ENCODE measurements around the gene KRT222.

KRT222 gene

DNA sequence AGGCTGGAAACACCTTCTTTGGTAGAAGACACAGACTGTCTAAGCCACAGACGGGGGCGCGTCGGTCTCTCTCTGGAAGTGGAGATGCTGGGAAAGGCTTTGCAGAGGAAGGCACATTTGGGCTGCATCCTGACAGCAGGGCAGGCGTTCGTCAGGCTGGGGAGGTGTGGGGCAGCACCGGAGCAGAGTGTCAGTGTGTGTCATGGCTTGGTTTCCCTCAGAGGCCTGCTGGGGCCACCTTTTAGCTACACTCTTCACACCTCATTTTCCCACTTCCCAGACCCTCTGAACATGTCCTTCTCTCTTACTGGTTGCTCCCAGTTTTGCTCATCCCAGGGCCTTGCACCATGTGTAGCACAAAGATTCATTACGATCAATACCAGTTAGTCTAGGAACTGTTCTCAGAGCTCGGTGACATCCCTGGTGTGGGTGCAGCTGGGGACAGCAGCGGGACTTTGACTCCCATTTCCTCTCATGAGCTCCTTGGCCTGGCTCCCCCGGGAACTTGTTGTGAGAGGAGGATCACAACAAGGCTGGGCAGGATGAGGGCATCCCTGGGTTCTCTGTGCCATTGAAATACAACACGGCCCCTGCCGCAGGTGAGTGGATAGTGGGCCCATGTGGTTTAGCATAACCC, 50.4 kb downstream of the KRT222 start:
- DNase-seq: no peak

DNA sequence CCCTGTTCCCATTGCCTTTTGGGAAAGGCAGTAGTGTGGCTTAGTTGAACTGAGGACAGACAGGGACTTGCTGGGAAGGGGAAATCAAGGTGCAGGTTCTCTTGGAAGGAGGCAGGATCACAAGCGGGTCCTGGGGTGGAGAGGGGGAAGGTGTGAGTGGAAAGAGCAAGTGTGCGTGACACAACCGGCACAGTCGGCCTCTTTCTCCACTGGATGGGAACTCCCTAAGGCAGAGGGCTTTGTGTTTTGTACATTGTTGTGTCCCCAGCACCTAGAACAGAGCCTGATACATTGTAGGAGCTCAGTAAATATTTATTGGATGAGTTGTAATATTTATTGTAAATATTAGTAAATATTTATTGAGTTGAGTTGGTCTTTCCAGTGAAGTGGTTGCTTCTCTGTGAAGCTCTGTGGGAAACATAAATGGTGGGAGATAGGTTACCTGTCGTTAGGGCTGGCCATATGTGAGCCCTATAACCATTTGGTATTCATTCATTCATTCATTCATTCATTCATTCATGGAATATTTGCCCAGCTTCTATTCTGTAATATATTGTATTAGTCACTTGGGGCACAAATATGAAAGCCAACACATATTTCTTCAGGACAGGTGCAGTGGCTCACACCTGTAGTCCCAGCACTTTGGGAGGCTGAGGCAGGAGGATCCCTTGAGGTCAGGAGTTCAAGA, 51.4 kb downstream of the KRT222 start:
- DNase-seq: no peak

DNA sequence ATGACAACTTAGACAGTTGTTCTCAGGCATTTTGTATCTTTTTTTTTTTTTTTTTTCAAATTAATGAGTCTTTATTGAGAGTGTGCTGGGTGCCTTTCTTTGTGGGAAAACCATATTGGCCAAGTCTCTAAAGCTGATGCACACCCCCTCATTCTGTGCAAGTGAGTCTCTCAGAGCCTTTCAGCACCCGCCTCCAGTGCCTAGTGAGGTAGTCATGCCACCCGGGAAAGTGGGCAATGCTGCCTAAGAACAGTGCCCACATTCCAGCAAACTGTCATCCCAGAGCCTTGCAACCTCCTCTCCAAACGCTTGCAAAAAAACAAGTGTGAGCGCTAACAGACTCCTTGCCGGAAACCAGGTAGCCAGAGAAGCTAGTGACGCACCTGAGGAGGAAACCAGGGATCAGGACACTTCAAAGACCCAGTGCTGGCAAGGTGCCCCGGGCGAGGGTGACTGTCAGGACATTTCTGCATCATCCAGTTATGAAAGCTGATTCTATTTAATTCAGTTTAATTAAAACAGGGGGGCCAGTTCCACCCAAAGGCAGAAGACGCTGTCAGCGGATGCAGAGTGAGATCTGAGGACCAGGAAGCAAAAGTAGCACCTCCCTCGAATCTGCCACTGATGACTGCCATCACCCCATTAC, 52.3 kb downstream of the KRT222 start:
- no peak for DNase-seq

DNA sequence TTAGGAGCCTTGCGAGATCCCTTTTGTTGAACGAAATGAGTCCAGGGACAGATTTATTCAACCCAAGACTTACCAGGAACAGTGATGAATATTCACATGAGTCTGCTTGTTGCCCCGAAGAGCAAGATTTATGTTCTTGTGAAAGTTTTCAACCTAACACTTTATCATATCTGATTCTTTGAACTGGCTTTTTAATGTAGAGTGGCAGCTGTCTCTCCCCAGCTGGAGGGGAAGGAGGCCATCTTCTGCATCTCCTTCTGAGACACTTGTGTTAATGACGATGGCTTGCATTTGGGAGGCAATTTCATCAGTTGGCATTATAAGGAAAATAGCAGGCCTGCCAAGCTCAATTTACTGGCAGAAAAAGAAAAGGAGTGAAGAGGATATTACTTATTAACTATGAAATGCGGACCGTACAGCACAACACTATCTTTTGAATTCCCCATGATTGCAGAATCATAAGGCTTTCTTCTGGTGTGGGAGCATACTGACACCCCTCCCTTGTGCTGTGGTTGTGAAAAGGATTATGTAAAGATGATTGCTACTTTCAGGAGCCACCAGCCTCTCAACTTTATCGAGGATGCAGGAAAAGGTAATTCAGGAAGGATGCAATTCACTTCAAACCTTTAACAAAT, 53.0 kb downstream of the KRT222 start:
- DNase-seq: no peak

DNA sequence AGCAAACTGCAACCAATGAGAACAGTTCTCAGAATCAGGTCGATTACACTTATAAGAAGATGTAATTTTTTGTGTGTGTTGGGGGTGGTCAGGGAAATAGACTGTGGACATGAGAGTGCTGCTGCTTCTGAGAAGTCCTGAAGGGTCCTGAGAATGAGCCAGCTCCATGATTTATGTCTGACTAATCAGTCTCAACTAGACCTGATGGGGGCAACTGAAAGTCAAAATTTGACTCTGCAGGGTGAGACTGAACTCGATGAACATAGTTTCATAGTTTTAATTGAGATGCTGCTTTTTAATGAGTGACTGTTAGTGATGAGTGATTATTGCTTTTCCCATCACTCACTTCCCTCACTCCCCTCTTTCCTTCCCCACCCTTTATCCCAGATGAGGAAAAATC, 54.6 kb downstream of the KRT222 start:
- no peak for DNase-seq

DNA sequence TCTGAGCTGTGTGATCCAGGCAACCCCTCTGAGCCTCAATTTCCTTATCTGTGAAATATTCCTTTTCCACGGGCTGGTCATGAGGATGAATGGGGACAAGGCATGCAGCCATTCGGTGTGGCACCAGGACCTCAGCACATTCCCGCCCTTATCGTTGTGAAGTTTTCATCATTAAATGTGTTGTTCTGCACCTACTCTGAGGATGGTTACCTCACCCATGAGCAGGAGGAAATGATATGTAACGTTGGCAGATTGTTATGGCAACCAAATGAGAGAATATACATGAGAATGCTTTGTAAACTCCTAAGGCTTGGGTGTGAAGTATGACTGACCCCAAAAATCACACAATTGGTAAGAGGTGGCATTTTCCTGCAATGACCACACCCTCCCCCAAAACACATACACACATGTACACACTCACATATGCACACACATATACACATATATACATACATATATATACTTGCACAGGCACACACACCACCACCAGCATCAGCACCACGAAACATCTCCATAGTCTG, 56.9 kb downstream of the KRT222 start:
- no peak for DNase-seq

DNA sequence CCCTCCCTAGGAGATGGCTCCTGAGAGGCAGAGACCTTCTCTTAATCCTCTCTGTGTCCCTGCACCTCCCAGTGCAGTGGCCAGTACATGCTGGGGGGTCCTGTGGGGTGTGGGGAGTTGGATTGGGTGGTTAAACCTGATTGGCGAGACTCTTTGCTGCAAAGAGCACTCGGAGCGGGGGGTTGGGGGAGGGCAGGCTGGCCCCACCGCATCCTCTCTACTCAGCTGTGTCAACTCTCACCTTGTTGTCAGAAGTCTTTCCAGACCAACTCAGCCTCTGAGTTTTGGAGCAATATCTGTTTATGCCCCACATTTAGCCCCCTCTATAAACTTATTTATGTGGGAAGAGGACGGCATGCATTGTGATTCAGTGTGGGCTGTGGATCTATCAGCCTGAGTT, 57.3 kb downstream of the KRT222 start:
- DNase-seq: no peak

DNA sequence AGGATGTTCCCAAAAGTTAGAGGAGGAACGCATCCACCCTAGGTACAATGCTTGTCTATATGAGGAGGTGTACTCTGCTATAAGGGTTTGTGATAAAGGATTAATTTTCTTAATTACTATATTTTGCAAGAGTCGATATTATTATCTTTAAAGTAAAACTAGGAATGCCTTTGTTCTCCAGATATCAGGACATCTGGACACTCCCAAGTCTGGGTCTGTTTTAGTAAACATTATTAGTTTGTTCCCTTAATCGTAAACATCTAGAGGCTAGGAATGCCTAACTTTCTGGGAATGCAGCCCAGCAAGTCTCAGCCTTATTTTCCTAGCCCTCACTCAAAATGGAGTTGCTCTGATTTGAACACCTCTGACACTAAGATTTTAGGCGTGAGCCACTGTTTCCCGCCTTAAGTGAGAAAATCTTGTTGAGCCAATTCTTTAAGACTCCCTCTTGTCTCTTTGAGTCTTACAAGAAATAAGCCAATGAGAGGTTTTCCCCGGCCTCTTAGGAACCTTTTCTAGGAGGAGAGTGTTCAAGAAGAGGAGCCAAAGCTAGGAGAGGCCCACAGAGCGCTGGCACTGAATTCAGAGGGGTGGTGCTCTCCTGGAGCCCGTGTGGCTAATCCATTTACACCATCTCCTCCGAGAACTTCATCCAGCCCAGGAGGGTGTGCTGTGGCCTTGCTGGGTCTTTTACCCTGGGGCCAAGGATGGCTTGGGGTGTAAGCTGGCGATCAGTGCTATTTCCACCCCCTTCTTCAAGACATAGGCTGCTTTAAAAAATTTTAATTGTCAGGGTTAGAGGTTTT, 58.2 kb downstream of the KRT222 start:
- no peak for DNase-seq

DNA sequence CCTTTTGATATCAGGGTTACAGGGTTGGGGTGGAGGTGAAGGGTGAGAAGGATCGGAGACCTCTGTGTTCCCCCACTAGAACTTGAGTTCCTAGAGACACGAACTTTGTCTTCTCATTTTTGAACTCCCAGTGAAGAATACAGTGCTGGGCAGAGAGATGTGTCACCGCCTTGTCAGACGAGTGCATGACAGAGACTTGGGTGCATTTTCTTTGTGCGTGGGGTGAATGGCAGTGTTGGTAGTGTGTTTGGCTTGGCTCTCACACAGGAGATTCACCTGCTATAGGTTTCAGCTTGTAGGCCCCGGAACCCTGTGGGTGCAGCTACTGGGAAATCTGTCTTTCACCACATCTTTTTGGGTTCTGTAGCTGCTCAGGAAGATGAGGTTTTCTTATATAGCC, 59.7 kb downstream of the KRT222 start:
- DNase-seq: no peak
